NCI-H748 treated with DMSO at 0.1 percent for 48 hours (cell line): ENCODE results near the gene CUEDC1.
"Not testable (repeated sequence)": the region's sequence is repeated elsewhere in the genome, so short reads cannot be mapped to it uniquely, and the experiment has no call there.

Source experiments
- DNase-seq: peaks from one replicate; lab custom pipeline; 2025; lab: John Stamatoyannopoulos, UW

Gene CUEDC1

DNA sequence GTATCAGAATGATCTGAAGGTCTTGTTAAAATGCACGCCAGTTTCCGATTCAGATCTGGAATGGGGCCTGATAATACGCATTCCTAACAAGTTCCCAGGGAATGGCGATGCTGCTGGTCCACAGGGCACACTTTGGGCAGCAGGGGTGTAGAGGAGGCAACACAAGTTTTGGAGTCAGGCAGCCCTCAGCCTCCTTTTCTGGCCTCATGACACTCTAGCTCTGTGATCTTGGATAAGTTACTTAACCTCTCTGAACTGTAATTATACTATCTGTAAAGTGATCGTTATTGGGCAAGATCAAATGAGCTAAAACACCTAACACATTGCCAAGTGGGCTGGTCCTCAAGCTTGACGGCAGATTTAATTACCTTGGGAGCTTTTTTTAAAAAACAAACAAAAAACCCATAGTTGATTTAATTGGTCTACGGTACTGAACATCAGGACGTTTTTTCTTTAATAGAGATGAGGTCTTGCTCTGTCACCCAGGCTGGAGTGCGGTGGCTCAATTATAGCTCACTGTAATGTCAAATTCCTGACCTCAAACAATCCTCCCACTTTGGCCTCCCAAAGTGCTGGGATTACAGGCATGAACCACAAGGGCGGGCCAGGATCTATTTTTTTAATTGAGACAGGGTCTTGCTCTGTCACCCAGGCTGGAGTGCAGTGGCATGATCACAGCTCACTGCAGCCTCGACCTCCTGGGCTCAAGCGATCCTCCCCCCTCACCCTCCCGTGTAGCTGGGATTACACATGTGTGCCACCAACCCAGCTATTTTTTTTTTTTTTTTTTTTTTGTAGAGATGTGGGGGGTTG lies 95.4 kb downstream of the CUEDC1 start:
- no peak for DNase-seq

DNA sequence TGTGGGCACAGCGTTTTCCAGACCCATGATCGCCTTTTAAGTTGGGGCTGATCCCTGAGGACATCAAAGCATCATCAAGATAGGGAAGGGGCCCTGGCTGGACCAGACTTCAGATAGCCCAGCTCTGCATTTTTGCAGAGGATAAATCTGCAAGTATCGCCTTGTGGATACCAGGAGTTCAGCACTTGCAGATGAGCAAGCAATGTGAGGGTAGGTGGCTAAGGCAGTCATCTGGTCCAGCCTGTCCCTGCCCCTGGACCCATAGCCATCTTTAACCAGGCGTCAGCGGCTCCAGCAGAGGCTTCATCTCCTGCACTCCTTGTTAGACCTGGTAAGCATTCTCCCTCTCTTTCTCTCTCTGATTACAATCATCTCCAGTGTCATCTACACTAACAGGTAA lies 96.4 kb downstream of the CUEDC1 start:
- no peak for DNase-seq

DNA sequence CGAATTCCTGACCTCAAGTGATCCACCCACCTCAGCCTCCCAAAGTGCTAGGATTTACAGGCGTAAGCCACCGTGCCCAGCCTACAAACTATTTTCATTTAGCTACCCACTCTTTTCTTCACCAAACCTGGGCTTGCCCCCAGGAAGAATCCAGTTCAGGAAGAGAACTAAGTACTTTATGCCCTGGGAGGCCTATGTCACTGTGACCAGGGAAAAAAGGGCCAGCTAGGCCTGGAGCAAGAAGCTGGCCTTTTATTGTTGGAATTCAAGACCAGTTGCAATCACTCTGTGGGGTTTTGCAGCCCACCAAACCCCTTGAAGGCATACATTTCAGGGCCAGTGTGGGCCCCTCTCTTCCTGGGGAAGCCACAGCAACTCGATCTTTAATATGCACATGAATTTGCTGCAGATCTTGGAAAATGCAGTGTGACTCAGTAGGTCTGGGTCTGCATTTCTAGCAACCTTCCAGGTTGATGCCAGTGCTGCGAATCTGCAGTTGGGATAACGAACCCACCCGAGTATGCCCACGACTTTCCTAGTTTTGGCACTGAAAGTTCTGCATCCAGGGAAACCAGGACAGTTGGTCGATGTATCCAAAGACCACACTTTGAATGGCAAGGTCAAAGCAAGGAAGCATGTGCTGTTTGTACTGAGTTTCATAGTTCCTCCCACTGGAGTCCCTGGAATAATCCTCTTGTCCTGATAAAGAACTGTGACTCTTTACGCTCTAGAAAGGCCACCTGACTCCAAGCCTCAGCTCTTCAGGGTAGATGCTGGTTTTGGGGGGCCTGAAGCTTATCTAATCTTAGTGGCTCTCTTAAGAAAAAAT lies 98.2 kb downstream of the CUEDC1 start:
- no peak for DNase-seq

DNA sequence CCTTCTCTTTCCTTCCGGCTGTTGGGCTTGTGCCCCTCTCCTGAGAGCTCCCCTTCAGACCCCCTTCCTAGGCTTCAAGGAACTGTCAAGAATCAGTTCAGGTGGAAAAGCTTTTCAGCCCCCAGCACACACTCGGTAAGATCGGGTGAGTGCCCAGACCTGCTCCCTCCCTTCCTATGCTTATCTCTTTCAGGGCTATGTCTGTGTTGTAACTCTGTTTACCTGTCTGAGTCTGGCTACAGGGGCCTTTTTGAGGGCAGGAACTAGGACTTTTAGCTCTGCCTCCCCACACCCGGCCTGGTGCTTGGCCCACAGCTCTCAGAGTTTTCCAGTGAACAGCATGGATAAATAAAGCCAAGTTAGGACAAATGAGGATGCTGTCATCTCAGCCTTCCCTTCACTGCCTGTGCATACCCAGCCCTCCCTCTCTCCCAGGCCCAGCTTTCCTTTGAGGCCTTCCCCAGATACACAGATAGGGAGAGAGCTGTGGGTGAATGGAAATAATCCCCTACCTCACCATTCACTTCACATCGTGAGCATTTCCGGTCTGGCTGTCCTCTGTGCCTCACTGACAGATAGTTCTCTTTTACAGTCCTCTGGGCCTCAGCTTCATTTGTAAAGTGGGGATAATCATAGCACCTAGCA lies 99.7 kb downstream of the CUEDC1 start:
- no peak for DNase-seq

GRCh38 chr17:57853695-57854094 lies 101.5 kb downstream of the CUEDC1 start:
- no peak for DNase-seq

DNA sequence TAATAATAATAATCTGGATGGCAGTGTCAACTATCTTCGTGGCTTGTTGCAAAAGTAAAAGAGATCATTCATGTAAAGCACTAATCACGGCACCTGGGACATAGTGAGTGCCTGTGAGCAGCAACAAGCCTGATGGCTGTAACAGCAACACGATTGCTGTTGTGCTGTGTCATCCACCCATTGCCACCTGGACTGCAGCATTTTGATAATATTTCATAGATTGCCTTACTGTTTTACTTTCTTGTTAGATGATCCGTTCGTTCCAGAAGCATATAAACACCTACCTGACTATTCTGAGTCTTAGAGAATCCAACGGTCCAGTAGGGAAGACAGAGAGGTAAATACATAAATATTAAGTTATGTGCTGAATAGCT lies 102.3 kb downstream of the CUEDC1 start:
- DNase-seq = no peak

- no peak for DNase-seq
These were observed 102.9 kb downstream of the CUEDC1 start for GRCh38 chr17:57852092-57852954.

GRCh38 chr17:57849874-57850754 lies 105.1 kb downstream of the CUEDC1 start, which contains the start of gene MRPS23:
Gene MRPS23, minus strand, starts transcription at chr17:57850044. Its CDS starts 34 bp downstream, at chr17:57850010.
- peak; percentile 91 for DNase-seq

GRCh38 chr17:57849163-57849873 lies 105.9 kb downstream of the CUEDC1 start:
- DNase-seq = no peak

- DNase-seq = not testable (repeated sequence)
These were observed 108.9 kb downstream of the CUEDC1 start for GRCh38 chr17:57846056-57846945.

DNA sequence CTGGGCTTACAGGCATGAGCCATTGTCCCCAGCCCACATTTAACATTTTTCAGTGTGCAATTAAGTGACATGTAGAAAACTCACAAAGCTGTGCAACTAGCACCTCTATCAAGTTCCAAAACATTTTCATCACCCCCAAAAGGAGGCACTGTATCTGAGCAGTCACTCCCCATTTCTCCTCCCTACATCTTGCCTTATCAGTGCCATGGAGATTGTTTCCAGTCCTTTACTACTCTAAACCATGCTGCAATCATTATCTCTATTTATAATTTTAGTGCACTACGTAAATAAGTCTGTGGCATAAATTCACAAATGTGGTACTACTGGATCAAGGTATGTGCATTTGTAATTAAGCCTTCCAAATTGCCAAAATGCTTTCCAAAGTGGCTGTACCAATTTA lies 112.9 kb downstream of the CUEDC1 start:
- DNase-seq = no peak

DNA sequence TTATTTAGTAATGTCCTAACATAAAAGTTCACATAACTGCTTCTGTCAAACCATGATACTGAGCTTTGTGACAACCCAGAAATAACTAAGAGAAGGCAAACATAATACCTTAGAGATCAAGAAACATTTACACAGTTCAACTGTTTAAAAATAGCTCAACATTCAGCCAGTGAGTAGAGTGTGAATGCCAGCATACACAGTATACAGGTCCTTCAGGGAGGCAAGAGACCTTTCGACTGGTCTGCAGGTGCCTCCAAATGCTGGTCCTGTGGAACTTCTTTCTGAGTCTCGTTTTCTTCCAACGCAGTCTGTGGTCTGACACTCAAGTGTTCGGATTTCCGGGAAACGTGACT lies 115.7 kb downstream of the CUEDC1 start:
- no peak for DNase-seq

DNA sequence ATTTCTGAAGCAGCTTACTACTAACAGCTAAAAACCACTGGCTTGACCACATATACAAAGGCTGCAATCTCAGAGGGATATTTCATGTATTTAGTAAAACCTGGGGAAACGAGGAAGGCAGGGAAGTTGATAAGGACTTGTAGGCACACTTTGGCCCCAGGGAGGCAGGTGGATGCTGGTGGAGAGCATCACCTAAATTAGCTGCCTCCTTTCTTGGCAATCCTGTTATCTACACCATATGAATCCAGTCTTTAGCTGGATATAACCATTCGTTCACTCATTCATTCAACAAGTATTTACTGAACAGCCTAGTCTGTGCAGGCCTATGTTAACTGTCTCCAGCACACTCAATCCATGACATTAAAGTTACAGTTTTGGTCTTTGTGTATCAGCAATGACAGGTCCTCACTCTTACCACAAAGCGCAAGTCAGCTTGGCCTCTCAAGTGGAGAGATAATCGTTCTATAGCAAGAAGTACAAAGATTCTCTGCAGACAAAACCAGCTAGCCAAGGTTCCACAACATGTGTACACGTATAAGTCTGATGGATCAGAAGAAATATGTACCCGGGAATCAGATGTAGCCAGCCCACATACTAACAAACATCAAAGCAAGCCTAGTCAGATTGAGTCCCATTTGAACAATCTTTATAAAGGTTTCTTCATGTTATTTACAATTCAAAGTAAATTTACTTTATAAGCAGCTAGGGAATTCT lies 116.2 kb downstream of the CUEDC1 start:
- no peak for DNase-seq

GRCh38 chr17:57838453-57838852 lies 116.8 kb downstream of the CUEDC1 start:
- no peak for DNase-seq

- DNase-seq = no peak
These were observed 119.8 kb downstream of the CUEDC1 start for GRCh38 chr17:57835333-57835900.

DNA sequence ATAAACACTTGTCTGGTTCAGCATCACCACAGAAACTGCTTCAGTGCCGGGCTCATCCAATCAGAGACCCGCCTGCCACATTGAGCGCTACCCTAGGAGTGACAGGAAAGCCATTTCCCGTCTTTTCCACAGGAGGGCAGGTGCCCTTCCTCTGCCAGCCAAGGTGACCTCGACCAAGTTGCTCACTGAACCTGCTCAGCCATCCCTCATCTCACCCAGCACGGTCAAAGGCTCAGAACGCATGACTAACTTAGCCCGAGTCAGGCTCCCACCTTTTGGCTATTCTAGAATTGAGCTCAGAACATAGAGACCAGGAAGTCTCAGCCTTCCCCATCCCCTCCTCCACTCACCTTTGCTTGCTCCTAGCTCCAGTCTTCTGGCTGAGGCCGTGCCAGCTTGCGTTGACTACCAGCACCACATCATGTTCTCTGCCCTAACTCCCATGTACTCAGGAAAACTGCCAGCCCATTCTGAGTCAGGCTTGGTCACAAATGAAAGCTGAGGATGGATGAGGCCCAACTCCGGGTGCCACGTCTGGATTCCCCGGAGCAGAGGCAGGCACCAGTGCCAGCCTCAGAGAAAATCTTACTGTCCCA lies 121.0 kb downstream of the CUEDC1 start:
- no peak for DNase-seq

GRCh38 chr17:57833179-57833939 lies 121.9 kb downstream of the CUEDC1 start:
- DNase-seq = peak; percentile 54
